Measurements from ENCODE around the gene DOP1B.

The DOP1B gene, protein sequence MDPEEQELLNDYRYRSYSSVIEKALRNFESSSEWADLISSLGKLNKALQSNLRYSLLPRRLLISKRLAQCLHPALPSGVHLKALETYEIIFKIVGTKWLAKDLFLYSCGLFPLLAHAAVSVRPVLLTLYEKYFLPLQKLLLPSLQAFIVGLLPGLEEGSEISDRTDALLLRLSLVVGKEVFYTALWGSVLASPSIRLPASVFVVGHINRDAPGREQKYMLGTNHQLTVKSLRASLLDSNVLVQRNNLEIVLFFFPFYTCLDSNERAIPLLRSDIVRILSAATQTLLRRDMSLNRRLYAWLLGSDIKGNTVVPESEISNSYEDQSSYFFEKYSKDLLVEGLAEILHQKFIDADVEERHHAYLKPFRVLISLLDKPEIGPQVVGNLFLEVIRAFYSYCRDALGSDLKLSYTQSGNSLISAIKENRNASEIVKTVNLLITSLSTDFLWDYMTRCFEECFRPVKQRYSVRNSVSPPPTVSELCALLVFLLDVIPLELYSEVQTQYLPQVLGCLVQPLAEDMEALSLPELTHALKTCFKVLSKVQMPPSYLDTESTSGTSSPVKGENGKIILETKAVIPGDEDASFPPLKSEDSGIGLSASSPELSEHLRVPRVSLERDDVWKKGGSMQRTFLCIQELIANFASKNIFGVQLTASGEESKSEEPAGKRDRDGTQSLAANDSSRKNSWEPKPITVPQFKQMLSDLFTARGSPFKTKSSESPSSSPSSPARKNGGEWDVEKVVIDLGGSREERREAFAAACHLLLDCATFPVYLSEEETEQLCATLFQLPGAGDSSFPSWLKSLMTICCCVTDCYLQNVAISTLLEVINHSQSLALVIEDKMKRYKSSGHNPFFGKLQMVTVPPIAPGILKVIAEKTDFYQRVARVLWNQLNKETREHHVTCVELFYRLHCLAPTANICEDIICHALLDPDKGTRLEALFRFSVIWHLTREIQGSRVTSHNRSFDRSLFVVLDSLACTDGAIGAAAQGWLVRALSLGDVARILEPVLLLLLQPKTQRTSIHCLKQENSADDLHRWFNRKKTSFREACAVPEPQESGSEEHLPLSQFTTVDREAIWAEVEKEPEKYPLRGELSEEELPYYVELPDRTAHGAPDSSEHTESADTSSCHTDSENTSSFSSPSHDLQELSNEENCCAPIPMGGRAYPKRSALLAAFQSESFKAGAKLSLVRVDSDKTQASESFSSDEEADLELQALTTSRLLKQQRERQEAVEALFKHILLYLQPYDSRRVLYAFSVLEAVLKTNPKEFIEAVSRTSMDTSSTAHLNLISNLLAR (N-terminal part only)

DNA sequence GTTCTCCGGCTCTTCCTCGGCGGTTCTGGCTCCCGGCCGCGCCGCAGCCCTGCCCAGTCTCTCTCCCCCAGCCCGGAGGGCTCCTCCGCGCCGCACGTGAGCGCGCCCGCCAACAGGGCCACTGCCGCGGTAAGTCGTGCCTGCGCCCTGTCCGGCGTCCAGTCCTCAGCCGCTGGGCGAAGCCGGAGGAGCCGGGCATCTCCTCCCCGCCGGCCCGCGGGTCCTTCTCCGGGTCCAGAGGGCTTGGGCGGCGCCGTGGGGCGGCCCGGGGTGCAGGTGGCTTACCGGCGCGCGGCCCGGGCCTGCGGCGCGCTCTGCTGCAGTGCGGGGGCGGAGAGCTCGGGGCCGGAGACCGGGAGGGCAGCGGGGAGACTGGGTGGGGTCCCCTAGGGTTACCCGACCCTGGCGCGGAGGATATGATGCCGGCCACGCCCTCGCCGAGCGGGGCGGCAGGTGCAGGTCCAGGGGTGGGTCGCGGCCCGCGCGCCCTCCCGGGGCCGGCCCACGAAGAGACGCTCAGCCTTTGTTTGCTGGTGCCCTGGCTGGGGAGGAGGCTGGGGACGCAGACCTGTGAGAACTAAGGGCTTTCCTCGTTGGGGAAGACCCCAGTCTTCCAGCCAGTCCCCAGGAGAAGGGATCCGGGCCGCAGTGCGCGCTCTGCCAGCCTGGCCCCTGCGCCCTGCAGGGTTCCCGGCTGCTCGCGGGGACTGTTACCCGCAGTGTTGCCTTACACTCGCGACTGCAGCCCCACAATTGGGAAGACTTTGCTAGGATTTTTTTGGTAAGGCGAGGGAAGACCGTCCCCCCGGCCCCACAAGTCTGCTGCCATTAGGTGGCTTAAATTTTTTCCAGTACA is at the start of gene DOP1B:
TSS of gene DOP1B (plus strand) at position 10 of the 856 bp plus-strand sequence. CDS start 7,910 bp downstream, outside the sequence.
- TF ChIP-seq, protein P1, sequence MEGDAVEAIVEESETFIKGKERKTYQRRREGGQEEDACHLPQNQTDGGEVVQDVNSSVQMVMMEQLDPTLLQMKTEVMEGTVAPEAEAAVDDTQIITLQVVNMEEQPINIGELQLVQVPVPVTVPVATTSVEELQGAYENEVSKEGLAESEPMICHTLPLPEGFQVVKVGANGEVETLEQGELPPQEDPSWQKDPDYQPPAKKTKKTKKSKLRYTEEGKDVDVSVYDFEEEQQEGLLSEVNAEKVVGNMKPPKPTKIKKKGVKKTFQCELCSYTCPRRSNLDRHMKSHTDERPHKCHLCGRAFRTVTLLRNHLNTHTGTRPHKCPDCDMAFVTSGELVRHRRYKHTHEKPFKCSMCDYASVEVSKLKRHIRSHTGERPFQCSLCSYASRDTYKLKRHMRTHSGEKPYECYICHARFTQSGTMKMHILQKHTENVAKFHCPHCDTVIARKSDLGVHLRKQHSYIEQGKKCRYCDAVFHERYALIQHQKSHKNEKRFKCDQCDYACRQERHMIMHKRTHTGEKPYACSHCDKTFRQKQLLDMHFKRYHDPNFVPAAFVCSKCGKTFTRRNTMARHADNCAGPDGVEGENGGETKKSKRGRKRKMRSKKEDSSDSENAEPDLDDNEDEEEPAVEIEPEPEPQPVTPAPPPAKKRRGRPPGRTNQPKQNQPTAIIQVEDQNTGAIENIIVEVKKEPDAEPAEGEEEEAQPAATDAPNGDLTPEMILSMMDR (IDR thresholded peaks at IDR 0.05), result no peak
- H3K4me1 ChIP-seq (ENCODE audit: control insufficient read depth in 1 of 2, insufficient read depth in 1 of 2, low read depth in 1 of 2, low read length in 1 of 2), result peaks cover 54 to 64% of the 10 kb centered on the region in 2 experiments
- no peaks in the 10 kb centered on the region for H3K9me3 ChIP-seq
- no peaks in the 10 kb centered on the region for H3K36me3 ChIP-seq
- H3K27me3 ChIP-seq, result no peaks in the 10 kb centered on the region
- peak within 1 kb of the TSS; percentile 84 to 87 for H3K4me3 ChIP-seq (ENCODE audit: low read depth in 1 of 2, low read length in 1 of 2)
- H3K27ac ChIP-seq, result peak within 1 kb of the TSS; percentile 96

DNA sequence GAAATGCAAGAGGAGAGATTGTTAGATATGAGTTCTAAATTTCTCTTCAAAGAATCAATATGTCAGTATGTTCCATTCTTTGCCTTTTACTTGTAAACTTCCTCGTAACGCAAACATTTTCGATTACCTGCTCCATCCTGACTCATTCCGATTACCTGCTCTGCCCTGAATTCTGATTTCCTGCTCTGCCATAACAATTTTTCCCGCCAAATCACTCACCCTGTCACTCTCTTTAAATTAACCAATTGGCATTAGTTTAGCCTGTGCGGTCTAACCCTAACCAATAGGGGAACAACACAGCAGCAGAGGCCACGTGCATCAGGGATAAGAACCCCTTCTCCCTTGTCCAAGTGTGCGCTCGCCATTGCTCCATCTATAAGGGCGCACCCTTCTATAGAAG is 46.8 kb upstream of the DOP1B start:
- Histone ChIP-seq H3K27ac (no peak overlapping the region), H3K27me3 (peaks cover 31% of the 10 kb centered on the region), H3K9me3 (no peaks in the 10 kb centered on the region), H3K4me3 (ENCODE audit: low read depth in 1 of 2, low read length in 1 of 2) (no peak overlapping the region), H3K36me3 (no peaks in the 10 kb centered on the region), H3K4me1 (ENCODE audit: control insufficient read depth in 1 of 2, insufficient read depth in 1 of 2, low read depth in 1 of 2, low read length in 1 of 2) (peaks cover 7 to 11% of the 10 kb centered on the region in 2 experiments)
- TF ChIP-seq, protein P1 (IDR thresholded peaks at IDR 0.05), result no peak

DNA sequence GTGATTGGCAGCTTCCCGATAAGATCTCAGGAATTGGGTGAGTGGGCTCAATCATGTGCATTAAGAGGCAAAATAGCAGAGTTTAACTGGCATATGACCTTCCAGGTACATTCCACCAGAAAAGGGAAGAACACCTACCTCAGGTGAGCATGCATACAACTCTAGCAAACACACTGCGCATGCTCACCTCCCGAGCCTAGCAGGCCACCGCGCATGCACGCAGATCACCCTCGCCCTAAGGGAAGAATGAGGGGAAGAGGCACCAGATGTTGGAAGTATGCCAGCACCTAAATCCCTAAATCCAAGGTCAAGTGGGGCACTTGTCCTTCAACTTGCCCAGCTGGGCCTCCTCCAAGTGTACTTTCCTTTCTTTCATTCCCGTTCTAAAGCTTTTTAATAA is 45.4 kb upstream of the DOP1B start:
- no peaks in the 10 kb centered on the region for H3K9me3 ChIP-seq
- no peaks in the 10 kb centered on the region for H3K36me3 ChIP-seq
- no peak overlapping the region for H3K4me3 ChIP-seq (ENCODE audit: low read depth in 1 of 2, low read length in 1 of 2)
- TF ChIP-seq, protein P1 (IDR thresholded peaks at IDR 0.05), result no peak
- peaks cover 17% of the 10 kb centered on the region for H3K27me3 ChIP-seq
- H3K27ac ChIP-seq, result no peak overlapping the region
- peaks cover 7 to 15% of the 10 kb centered on the region in 2 experiments for H3K4me1 ChIP-seq (ENCODE audit: control insufficient read depth in 1 of 2, insufficient read depth in 1 of 2, low read depth in 1 of 2, low read length in 1 of 2)

DNA sequence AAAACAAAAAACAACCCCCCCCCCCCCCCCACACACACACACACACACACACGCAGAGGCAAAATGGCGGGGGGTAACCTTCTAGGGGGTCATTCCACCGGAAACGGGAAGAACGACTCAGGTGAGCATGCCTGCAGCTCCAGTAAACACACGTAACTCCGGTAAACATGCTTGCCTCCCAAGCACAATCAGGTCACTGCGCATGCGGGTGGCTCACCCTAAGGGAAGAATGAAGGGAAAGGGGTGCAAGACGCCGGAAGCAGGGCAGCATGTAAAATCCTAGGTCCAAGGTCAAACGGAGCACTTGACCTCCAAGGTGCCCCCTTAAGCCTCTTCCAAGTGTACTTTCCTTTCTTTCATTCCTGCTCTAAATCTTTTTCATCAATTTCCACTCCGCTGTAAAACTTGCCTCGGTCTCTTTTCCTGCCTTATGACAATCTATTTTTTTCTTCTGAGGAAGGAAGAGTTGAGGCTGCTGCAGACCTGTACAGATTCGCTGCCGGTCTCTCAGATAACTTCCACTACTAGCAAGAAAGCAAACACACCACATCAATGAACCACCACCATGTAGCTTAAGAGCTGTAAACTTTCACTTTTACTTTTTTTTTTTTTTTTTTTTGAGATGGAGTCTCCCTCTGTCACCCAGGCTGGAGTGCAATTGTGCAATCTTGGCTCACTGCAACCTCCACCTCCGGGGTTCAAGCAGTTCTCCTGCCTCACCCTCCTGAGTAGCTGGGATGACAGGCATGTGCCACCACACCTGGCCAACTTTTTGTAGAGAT is 42.8 kb upstream of the DOP1B start:
- no peak overlapping the region for H3K4me3 ChIP-seq (ENCODE audit: low read depth in 1 of 2, low read length in 1 of 2)
- H3K27me3 ChIP-seq, result no peaks in the 10 kb centered on the region
- H3K36me3 ChIP-seq, result no peaks in the 10 kb centered on the region
- TF ChIP-seq, protein P1 (IDR thresholded peaks at IDR 0.05), result no peak
- no peak overlapping the region for H3K27ac ChIP-seq
- peaks cover 7 to 15% of the 10 kb centered on the region in 2 experiments for H3K4me1 ChIP-seq (ENCODE audit: control insufficient read depth in 1 of 2, insufficient read depth in 1 of 2, low read depth in 1 of 2, low read length in 1 of 2)
- H3K9me3 ChIP-seq, result no peaks in the 10 kb centered on the region
